GM21825 (cell line): ENCODE results near the gene PPP6R1.

ENCODE experiments used
- ATAC-seq: cut with Tn5 transposase; IDR thresholded peaks from one replicate; pipeline ENCODE4 v1.9.1; 2021; ENCODE audit warnings: mild to moderate bottlenecking, moderate library complexity; ENCODE audit not compliant: unreplicated experiment

PPP6R1 gene

DNA sequence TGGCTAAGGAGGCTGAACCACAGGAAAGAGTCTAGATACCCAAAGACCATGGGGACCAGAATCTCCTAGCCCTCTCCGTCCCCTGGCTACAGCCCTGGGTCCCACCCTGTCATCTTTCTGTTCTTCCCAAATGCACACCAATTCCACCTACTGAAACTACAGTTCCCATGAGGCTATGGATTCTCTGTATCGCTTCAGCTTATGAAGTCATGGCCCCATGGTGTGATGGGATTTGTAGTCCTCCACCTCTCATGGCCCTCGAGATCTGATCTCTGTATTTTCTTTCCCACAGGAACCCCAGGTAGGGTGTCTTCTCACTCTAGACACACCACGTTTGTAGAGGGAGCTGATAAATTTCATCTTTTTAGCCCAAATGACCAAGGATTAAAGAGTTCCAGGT is 61.3 kb downstream of the PPP6R1 start:
- no peak for ATAC-seq

- ATAC-seq: no peak
Observed at GRCh38 chr19:55196803-55197202, 62.0 kb downstream of the PPP6R1 start.

DNA sequence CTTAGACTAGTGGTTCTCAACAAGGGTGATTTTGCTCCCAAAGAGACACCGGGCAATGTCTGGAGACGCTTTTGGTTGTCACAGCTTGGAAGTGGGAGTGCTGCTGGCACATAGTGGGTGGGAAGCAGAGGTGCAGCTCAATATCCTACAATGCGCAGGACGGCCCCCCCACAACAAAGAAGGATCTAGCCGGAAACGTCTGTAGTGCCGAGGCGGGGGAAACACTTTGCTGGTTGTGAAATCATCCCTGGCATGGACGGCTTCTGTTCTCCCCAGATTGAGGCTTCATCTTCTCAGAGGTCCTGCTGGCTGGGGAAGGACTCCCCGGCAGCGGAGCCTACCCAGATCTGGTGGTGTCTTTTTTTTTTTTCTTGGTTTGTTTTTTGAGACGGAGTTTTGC is 65.3 kb downstream of the PPP6R1 start:
- ATAC-seq: no peak

DNA sequence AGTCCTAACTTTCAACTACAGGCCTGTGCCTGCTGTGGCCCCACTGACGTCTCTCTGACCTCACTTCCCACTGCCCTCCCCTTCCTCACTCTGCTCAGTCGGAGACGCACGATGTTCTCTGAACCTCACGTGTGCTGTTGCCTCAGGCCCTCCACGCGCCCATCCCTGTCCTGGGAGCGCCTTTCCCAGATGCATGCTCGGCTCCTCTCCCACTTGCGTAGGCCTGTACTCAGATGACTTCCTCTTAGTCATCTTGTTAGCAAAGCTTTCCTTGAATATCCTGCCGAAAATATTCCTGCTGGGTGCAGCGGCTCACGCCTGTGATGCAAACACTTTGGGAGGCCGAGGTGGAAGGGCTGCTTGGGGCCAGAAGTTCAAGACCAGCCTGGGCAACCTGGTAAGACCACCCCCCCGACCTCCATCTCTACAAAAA is 69.4 kb downstream of the PPP6R1 start:
- no peak for ATAC-seq

DNA sequence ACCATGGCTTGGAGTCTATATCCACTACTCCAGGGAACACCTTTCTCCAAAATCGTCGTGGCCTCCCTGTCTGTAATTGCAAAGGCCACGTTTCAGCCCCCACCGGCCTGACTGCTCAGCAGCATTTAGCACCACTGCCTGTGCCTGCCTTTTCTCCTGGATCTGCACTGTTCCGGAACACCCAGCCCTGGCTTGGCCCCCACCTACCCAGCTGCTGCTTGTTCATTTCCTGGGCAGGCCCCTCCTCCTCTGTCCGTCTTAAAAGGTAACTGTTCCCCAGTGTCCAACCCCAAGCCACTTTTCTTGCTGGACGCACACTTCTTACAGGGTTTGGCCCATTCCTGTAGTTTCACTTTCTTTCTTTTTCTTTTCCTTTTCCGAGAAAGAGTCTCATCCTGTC is 70.2 kb downstream of the PPP6R1 start:
- no peak for ATAC-seq

DNA sequence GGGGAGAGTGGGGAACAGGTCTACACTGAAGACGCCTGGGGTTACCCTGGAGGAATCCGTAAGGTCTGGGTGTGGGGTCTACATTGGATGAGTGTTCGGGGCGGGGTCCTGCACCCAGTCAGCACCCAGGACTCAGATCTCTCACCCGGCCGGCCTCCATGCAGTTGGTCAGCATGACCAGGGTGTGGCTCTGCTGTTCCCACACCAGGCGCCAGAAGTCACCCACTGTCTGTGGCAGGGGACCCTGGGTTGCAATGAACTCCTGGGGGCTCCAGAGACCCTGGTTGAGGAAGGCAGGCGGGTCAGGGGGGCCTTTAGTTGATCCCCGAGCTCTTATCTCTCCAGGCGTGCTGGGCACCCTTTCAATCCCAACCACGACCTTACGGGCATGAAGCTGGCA is 72.7 kb downstream of the PPP6R1 start:
- ATAC-seq: no peak

DNA sequence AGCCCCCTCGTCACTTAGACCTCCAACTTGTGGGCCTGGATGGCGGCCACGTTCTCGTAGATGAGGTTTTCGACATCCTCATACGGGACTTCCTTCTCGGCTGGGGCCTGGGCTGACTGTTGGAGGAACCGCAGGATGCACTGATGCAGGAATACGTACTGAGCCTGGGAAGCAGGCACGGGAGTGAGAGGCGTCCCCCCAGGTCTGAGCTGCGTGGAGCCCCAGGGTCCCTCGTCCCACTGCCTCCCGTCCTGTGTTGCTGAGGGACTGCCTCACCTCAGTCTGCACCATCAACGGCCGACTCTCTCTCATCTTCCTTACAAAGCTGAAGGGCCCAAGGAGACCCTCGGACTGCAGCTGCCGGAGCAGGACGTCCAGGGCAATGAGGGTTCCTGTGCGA is 77.1 kb downstream of the PPP6R1 start:
- no peak for ATAC-seq
